PC-3 (cell line): ENCODE measurements around the gene SLAMF1. TPM values are rescaled to one million over a fixed set of nuclear protein-coding genes. Genes with fewer than 3 reads are reported as not detected.
A peak's percentile ranks its signal among the peaks of the same experiment; 100 is the strongest.
"Not testable (repeated sequence)": the region's sequence is repeated elsewhere in the genome, so short reads cannot be mapped to it uniquely, and the experiment has no call there.

Source experiments
- ATAC-seq: fragments of 200-7000 bp; cut with Tn5 transposase; 2 replicates; pipeline ENCODE4 v1.9.1; 2020; ENCODE audit warnings: mild to moderate bottlenecking, moderate library complexity
- Bru-seq: library from RNA; stranded (reverse); fragments of 400-500 nt; gene quantifications from one replicate; lab custom pipeline; 2021; lab: Mats Ljungman, UMichigan
- BruChase-seq, 2 experiments: library from RNA; stranded (reverse); fragments of 400-500 nt; gene quantifications; one replicate each; lab custom pipeline; 2021; lab: Mats Ljungman, UMichigan
- BruUV-seq: library from RNA; stranded (reverse); fragments of 400-500 nt; replicated peaks from 2 replicates; lab custom pipeline; 2021; lab: Mats Ljungman, UMichigan
- CTCF ChIA-PET: fragments of 300-600 bp; sonication (Branson Sonifier 250); formaldehyde crosslinking; loops from one replicate; lab custom pipeline; 2022; ENCODE audit warnings: antibody characterized with exemption; lab: Charles Lee
- POLR2A ChIA-PET: fragments of 300-600 bp; sonication (Branson Sonifier 250); formaldehyde crosslinking; loops from one replicate; lab custom pipeline; 2022; ENCODE audit warnings: antibody characterized with exemption; ENCODE audit not compliant: unreplicated experiment; lab: Charles Lee
- DNase-seq: peaks from one replicate; pipeline ENCODE4 v3.0.0-alpha.2; 2015
- H2AFZ ChIP-seq: fragments of 300-600 bp; sonication (generic); 2 replicates; pipeline ENCODE4 v1.6.0; 2016; ENCODE audit warnings: antibody characterized with exemption, low read length
- H3F3A ChIP-seq: fragments of 300-600 bp; sonication (generic); one replicate; pipeline ENCODE4 v1.6.0; 2017; ENCODE audit warnings: antibody characterized with exemption, low read length, control low read depth, mild to moderate bottlenecking; ENCODE audit not compliant: unreplicated experiment
- H3K27ac ChIP-seq: fragments of 300-600 bp; sonication (generic); 2 replicates; pipeline ENCODE4 v1.5.1; 2016; ENCODE audit warnings: mild to moderate bottlenecking, low read length
- H3K27me3 ChIP-seq: fragments of 300-600 bp; sonication (generic); 2 replicates; pipeline ENCODE4 v1.6.1; 2016; ENCODE audit warnings: low read length, mixed read lengths
- H3K36me3 ChIP-seq: fragments of 300-600 bp; sonication (generic); 2 replicates; pipeline ENCODE4 v1.6.1; 2016; ENCODE audit warnings: low read depth, mixed run types, low read length, mixed read lengths
- H3K4me1 ChIP-seq: fragments of 300-600 bp; sonication (generic); 2 replicates; pipeline ENCODE4 v1.5.1; 2016; ENCODE audit warnings: low read length; ENCODE audit not compliant: insufficient read depth
- H3K4me2 ChIP-seq: fragments of 300-600 bp; sonication (generic); 2 replicates; pipeline ENCODE4 v1.6.0; 2016; ENCODE audit warnings: low read length
- H3K4me3 ChIP-seq: fragments of 300-600 bp; sonication (generic); 2 replicates; pipeline ENCODE4 v1.5.1; 2016; ENCODE audit warnings: mild to moderate bottlenecking, low read length, mixed read lengths
- H3K79me2 ChIP-seq: fragments of 300-600 bp; sonication (generic); 2 replicates; pipeline ENCODE4 v1.6.1; 2017; ENCODE audit warnings: low read length, mixed read lengths
- H3K9ac ChIP-seq: fragments of 300-600 bp; sonication (generic); 2 replicates; pipeline ENCODE4 v1.6.0; 2016; ENCODE audit warnings: mild to moderate bottlenecking, low read length
- H3K9me2 ChIP-seq: fragments of 300-600 bp; sonication (generic); replicated peaks from 2 replicates; pipeline ENCODE4 v1.6.1; 2016; ENCODE audit warnings: mixed run types, low read length, mixed read lengths
- H3K9me3 ChIP-seq: fragments of 300-600 bp; sonication (generic); 2 replicates; pipeline ENCODE4 v1.6.1; 2016; ENCODE audit warnings: low read length, mixed read lengths
- H4K20me1 ChIP-seq: fragments of 300-600 bp; sonication (generic); 2 replicates; pipeline ENCODE4 v1.6.1; 2016; ENCODE audit warnings: low read length, mixed read lengths
- EZH2 ChIP-seq: fragments of 300-600 bp; sonication (generic); IDR thresholded peaks from one replicate; pipeline ENCODE4 v1.6.1; 2017; ENCODE audit warnings: antibody characterized with exemption, mild to moderate bottlenecking, low read length; ENCODE audit not compliant: unreplicated experiment
- EZH2phosphoT487 ChIP-seq: fragments of 300-600 bp; sonication (generic); IDR thresholded peaks from 2 replicates; pipeline ENCODE4 v1.6.1; 2018; ENCODE audit warnings: mild to moderate bottlenecking, antibody characterized with exemption, low read length, borderline replicate concordance
- intact Hi-C: fragments of 100-400 bp; cut with micrococcal nuclease; formaldehyde crosslinking; loops from 2 replicates; pipeline ENCODE4 v1.9.0; 2023
- long read RNA-seq: library from polyadenylated mRNA; unstranded; transcript quantifications from one replicate; pipeline ENCODE4 v2.0.0, GENCODE V29; 2021; ENCODE audit not compliant: unreplicated experiment
- total RNA-seq: library from RNA; depleted of rRNA; stranded (reverse); fragments of >200 nt; gene quantifications from 2 replicates; pipeline ENCODE4 v1.2.3, GENCODE V29; 2014; rRNA removed
- TF ChIP-seq, protein P1 (sequence below): fragments of 300-600 bp; sonication (generic); conservative IDR thresholded peaks from 2 replicates; pipeline ENCODE4 v1.5.1; 2017; ENCODE audit warnings: antibody characterized with exemption, low read depth, mild to moderate bottlenecking, low read length

The SLAMF1 gene, protein sequence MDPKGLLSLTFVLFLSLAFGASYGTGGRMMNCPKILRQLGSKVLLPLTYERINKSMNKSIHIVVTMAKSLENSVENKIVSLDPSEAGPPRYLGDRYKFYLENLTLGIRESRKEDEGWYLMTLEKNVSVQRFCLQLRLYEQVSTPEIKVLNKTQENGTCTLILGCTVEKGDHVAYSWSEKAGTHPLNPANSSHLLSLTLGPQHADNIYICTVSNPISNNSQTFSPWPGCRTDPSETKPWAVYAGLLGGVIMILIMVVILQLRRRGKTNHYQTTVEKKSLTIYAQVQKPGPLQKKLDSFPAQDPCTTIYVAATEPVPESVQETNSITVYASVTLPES
- not detected in 2 replicates for total RNA-seq
- Bru-seq, nascent RNA, result not detected
- BruChase-seq, experiment 1, labeled RNA remaining after a 6-hour chase, result percentile 6 among the genes with signal in this experiment
- BruChase-seq, experiment 2, labeled RNA remaining after a 2-hour chase, result percentile 2 among the genes with signal in this experiment
- long read RNA-seq, result 0 reads

- BruUV-seq, result no TSS peak
These were observed at the start of gene SLAMF1 for GRCh38 chr1:160646711-160647328. Gene SLAMF1, minus strand, starts transcription at chr1:160647044. Its CDS starts 99 bp downstream, at chr1:160646945.

DNA sequence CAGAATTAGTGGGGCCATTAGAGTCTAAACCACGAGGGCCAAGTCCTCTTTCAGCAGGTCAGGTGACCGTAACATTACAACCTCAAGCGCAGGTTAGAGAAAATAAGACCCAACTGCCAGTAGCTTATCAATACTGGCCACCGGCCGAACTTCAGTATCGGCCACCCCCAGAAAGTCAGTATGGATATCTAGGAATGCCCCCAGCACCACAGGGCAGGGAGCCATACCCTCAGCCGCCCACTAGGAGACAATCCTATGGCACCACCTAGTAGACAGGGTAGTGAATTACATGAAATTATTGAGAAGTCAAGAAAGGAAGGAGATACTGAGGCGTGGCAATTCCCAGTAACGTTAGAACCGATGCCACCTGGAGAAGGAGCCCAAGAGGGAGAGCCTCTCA, 45.5 kb upstream of the SLAMF1 start:
- intact Hi-C loops, H3F3A ChIP-seq, H3K4me3 ChIP-seq: not testable (repeated sequence)

More at GRCh38 chr1:160646711-160647328, at the start of gene SLAMF1:
- H3K9me3 ChIP-seq, result no peaks in the 10 kb centered on the region
- TF ChIP-seq, protein P1, sequence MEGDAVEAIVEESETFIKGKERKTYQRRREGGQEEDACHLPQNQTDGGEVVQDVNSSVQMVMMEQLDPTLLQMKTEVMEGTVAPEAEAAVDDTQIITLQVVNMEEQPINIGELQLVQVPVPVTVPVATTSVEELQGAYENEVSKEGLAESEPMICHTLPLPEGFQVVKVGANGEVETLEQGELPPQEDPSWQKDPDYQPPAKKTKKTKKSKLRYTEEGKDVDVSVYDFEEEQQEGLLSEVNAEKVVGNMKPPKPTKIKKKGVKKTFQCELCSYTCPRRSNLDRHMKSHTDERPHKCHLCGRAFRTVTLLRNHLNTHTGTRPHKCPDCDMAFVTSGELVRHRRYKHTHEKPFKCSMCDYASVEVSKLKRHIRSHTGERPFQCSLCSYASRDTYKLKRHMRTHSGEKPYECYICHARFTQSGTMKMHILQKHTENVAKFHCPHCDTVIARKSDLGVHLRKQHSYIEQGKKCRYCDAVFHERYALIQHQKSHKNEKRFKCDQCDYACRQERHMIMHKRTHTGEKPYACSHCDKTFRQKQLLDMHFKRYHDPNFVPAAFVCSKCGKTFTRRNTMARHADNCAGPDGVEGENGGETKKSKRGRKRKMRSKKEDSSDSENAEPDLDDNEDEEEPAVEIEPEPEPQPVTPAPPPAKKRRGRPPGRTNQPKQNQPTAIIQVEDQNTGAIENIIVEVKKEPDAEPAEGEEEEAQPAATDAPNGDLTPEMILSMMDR, result no peak
- TF ChIP-seq EZH2 (no peak), EZH2phosphoT487 (no peak)
- ATAC-seq (no peak), DNase-seq (no peak)
- POLR2A ChIA-PET, result no interaction called here
- H3K9me2 ChIP-seq, result no peaks in the 10 kb centered on the region
- H3K27ac ChIP-seq, result no peak within 1 kb of the TSS
- no peaks in the 10 kb centered on the region for H3F3A ChIP-seq
- intact Hi-C loops, result no loop called here
- no peak within 1 kb of the TSS for H3K4me3 ChIP-seq
- no peaks in the 10 kb centered on the region for H3K36me3 ChIP-seq
- H2AFZ ChIP-seq, result no peak within 1 kb of the TSS
- H3K4me1 ChIP-seq, result no peaks in the 10 kb centered on the region
- H3K4me2 ChIP-seq, result no peak within 1 kb of the TSS
- peaks cover 93% of the 10 kb centered on the region for H3K27me3 ChIP-seq
- CTCF ChIA-PET, result no interaction called here
- H3K79me2 ChIP-seq, result no peaks in the 10 kb centered on the region
- no peak within 1 kb of the TSS for H3K9ac ChIP-seq
- H4K20me1 ChIP-seq, result no peaks in the 10 kb centered on the region

More for the DNA sequence above, 45.5 kb upstream of the SLAMF1 start:
- peaks cover 23% of the 10 kb centered on the region for H3K27me3 ChIP-seq
- BruUV-seq, H3K9me2 ChIP-seq, H4K20me1 ChIP-seq, H2AFZ ChIP-seq, H3K79me2 ChIP-seq, H3K4me2 ChIP-seq, H3K27ac ChIP-seq, H3K9me3 ChIP-seq, ATAC-seq, H3K4me1 ChIP-seq, POLR2A ChIA-PET, H3K36me3 ChIP-seq, CTCF ChIA-PET, H3K9ac ChIP-seq: not testable (repeated sequence)
- peak; percentile 46 for DNase-seq
- TF ChIP-seq, protein P1, result peak; percentile 46
